DMS53 (cell line): ENCODE data around the gene SLC22A25.
"Not testable (repeated sequence)": the region's sequence is repeated elsewhere in the genome, so short reads cannot be mapped to it uniquely, and the experiment has no call there.

Experiments
- DNase-seq: peaks from one replicate; lab custom pipeline; 2025; lab: John Stamatoyannopoulos, UW

The SLC22A25 gene

DNA sequence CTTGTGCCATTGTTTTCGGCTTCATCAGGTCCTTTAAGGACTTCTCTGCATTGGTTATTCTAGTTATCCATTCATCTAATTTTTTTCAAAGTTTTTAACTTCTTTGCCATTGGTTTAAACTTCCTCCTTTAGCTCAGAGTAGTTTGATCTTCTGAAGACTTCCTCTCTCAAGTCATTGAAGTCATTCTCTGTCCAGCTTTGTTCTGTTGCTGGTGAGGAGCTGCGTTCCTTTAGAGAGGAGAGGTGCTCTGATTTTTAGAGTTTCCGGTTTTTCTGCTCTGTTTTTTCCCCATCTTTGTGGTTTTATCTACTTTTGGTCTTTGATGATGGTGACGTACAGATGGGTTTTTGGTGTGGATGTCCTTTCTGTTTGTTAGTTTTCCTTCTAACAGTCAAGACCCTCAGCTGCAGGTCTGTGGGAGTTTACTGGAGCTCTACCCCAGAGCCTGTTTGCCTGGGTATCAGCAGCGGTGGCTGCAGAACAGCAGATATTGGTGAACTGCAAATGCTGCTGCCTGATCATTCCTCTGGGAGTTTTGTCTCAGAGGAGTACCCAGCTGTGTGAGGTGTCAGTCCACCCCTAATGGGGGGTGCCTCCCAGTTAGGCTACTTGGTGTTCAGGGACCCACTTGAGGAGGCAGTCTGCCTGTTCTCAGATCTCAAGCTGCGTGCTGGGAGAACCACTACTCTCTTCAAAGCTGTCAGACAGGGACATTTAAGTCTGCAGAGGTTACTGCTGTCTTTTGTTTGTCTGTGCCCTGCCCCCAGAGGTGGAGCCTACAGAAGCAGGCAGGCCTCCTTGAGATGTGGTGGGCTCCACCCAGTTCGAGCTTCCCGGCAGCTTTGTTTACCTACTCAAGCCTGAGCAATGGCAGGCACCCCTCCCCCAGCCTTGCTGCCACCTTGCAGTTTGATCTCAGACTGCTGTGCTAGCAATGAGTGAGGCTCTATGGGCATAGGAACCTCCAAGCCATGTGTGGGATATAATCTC is 7.6 kb downstream of the SLC22A25 start:
- DNase-seq = not testable (repeated sequence)

DNA sequence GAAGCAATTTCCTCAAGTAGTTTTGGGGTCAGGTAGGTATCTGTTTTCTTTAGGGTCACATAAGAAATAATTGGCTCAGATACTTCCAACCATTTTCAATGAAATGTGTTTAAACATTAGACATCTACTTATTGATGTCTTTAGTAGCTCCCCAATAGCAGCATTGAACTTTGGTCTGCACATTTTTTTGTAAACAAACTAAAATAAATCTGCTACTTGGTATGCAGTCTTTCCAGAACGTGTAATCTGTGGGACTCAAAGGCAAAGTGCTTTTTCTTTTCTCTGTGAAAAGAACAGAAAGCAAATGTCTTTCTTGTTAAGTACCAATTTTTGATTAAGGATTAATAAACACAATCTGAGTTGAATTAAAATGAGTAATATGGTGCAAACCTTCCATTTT is 13.6 kb downstream of the SLC22A25 start:
- no peak for DNase-seq

DNA sequence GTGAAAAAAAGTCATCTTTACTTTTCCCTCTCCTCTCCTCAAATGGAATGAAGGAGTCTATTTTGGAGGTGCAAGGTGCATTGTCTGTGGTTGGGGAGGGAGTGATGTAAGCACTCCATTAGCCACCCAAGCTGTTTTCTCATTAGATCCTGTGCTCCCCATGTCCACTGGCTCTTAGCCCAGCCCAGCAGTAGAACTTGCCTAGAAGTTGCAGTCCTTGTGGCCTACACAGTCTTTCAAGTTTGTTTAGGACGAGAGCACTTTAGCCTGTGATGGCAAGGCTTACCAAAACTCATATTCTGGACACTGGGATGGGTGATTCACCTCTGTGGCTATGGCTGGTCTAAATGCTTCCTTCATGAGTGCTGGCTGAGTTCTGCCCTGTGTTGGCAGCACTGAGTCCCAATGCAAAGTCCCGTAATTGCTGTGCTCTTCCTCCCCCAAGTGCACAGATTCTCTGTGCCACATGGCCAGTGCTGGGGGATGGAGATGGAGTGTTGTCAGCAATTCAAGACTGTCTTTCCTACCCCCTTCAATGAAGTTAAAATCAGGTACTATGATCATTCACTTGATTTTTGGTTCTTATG is 15.8 kb downstream of the SLC22A25 start:
- DNase-seq = no peak

DNA sequence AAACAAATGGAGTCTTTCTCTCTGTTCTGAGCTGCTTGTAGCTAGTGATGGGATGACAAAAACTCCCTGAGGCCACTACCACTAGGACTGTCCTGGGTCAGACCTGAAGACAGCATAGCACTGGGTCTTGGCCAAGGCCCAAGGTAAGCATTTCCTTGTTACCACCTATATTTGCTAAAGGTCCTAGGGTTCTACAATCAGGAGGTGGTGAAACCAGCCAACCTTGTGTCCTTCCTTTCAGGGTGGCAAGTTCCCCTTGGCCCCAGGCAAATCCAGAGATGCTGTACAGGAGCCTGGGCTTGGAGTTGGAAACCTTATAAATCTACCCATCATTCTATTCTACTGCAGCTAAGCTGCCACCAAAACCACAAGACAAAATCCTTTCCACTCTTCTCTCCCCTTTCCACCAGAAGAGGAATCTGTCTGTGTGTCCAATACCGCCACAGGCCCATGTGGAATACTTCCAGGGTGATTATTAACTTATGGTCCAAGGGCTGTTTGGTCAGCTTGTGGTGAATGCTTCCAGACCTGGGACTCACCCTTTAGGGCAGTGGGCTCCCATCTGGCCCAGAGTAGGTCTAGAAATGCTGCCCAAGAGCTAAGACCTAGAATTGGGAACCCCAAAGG is 16.8 kb downstream of the SLC22A25 start:
- no peak for DNase-seq

DNA sequence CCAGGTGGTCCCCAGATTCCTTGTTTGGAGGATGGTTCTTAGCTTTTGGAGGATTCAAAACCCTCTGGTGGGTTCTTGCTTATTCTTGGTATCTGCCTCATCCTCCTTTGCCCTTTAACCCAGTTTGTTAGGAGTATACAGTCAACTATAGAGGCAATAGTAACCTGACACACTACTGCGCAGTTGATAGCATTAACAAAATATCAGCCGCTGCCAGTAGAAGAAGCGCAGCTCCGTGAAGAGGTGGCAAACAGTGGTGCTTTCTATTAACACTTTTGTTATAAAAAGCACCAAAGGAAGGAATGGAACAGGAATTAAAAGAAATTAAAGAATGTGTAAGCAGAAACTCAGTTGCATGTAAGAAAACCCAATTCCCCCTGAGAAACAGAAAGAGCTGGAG is 29.3 kb downstream of the SLC22A25 start:
- no peak for DNase-seq

DNA sequence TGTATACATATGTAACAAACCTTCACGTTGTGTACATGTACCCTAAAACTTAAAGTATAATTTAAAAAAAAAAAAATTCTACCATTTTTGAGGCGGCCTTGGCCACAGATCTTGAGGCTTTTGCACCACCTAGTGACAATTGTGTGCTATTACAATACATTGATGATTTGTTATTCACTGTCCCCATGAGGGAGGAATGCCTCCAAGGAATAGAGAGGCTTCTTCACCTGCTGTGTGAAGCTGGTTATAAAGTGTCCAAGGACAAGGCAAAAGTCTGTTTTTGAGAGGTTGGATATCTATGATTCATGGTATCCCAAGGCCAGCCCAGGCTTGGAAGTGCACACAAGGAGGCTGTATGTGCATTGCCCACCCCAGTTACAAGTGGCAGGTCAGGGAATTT is 30.7 kb downstream of the SLC22A25 start:
- DNase-seq = peak; percentile 48

DNA sequence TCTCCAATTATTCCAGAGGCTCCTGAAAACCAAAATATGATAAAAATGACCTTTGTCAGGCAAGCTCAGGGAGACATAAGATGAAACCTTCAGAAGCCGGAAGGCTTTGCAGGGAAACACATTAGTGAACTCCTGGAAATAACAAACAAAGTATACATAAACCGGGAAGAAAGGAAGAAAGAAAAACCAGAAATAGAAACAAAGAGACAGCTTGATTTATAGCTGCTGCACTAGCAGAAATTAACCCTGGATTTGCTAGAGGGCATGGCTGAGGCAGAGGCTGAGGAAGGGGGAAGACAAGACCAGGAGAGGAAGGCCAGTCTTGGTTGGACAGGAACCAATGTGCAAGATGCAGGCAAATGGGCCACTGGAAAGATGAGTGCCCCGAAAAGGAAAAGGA is 33.3 kb downstream of the SLC22A25 start:
- no peak for DNase-seq
